Measurements from ENCODE around the gene PDCD1LG2. TPM values are rescaled to one million over a fixed set of nuclear protein-coding genes. Genes with fewer than 3 reads are reported as not detected.

Gene PDCD1LG2
- total RNA-seq, 2 experiments from 2014 or later: 0.11 to 0.17 TPM

DNA sequence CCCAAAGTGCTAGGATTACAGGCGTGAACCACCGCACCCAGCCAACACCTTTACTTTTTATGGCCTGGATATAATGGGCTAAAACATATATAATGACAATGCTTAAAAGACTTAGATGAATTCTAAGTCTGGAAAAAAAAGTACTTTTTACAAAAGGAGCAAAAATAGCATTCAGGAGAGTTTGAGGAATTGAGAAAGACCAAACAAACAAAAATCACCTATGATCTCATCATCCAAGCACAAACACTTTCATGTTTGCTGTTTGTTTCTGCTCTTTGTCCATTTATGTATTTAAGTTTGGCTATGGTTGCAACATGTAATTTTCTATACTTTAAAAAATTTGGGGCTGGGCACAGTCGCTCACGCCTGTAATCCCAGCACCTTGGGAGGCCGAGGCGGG lies 63.8 kb downstream of the PDCD1LG2 start:
- ATAC-seq (ENCODE audit: poor library complexity) (no peak), DNase-seq (no peak)
- H3K27ac Mint-ChIP-seq: no peak overlapping the region
- H3K36me3 Mint-ChIP-seq (ENCODE audit: low read depth): no peaks in the 10 kb centered on the region
- peaks cover 19% of the 10 kb centered on the region for H3K4me1 Mint-ChIP-seq (ENCODE audit: low read depth)
- Histone ChIP-seq H3K36me3 (ENCODE audit: insufficient read depth, low read length) (no peaks in the 10 kb centered on the region), H3K27ac (ENCODE audit: low read depth in 1 of 2, low read length in 2 of 2) (no peak overlapping the region), H3K4me1 (ENCODE audit: insufficient read depth, low read length) (peaks cover 10% of the 10 kb centered on the region), H3K4me3 (ENCODE audit: low read length) (no peak overlapping the region), H3K27me3 (ENCODE audit: control insufficient read depth in 1 of 2, insufficient read depth in 2 of 2, low read length in 2 of 2) (no peaks in the 10 kb centered on the region), H3K9me3 (ENCODE audit: control insufficient read depth in 1 of 2, insufficient read depth in 1 of 2, low read length in 2 of 2) (no peaks in the 10 kb centered on the region)
- ChIA-PET POLR2A (interaction anchor here (0.8 to 1.2 kb wide), 2 partner anchors 9 to 14 kb away, joined by 3 read pairs; no protein-coding TSS in a partner anchor), CTCF (no interaction called here)
- no peaks in the 10 kb centered on the region for H3K27me3 Mint-ChIP-seq
- H3K9me3 Mint-ChIP-seq: no peaks in the 10 kb centered on the region
- TF ChIP-seq, protein P1, sequence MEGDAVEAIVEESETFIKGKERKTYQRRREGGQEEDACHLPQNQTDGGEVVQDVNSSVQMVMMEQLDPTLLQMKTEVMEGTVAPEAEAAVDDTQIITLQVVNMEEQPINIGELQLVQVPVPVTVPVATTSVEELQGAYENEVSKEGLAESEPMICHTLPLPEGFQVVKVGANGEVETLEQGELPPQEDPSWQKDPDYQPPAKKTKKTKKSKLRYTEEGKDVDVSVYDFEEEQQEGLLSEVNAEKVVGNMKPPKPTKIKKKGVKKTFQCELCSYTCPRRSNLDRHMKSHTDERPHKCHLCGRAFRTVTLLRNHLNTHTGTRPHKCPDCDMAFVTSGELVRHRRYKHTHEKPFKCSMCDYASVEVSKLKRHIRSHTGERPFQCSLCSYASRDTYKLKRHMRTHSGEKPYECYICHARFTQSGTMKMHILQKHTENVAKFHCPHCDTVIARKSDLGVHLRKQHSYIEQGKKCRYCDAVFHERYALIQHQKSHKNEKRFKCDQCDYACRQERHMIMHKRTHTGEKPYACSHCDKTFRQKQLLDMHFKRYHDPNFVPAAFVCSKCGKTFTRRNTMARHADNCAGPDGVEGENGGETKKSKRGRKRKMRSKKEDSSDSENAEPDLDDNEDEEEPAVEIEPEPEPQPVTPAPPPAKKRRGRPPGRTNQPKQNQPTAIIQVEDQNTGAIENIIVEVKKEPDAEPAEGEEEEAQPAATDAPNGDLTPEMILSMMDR (IDR thresholded peaks at IDR 0.05): no peak
- no peak overlapping the region for H3K4me3 Mint-ChIP-seq
- intact Hi-C loops (cut with DNase I, micrococcal nuclease): no loop called here

DNA sequence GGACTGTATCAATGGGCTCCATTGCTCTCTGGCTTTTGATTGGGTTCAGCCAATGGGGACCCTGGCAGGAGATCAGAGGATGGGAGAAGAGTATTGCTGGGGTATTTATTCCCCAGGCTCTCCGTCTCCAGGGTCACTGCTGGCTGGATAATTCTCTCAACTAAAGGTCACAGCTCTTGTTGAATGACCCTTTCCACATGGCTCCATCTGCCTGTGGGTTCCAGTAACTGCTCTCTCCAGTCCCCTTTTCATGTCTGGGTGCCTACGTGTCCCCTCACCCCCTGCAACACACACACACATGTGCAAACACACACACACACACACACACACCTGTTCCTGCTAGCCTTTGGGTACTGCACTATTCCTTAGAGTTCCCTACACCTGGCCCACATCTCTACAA lies 64.7 kb downstream of the PDCD1LG2 start:
- CTCF ChIA-PET: no interaction called here
- no peak overlapping the region for H3K27ac ChIP-seq (ENCODE audit: low read depth in 1 of 2, low read length in 2 of 2)
- no peaks in the 10 kb centered on the region for H3K9me3 Mint-ChIP-seq
- H3K27me3 ChIP-seq (ENCODE audit: control insufficient read depth in 1 of 2, insufficient read depth in 2 of 2, low read length in 2 of 2): no peaks in the 10 kb centered on the region
- peaks cover 15% of the 10 kb centered on the region for H3K4me1 Mint-ChIP-seq (ENCODE audit: low read depth)
- H3K27ac Mint-ChIP-seq: no peak overlapping the region
- ATAC-seq (ENCODE audit: poor library complexity) (no peak), DNase-seq (no peak)
- POLR2A ChIA-PET: interaction anchor here (0.8 to 1.2 kb wide), 2 partner anchors 8 to 13 kb away, joined by 3 read pairs; no protein-coding TSS in a partner anchor
- H3K36me3 ChIP-seq (ENCODE audit: insufficient read depth, low read length): no peaks in the 10 kb centered on the region
- no peaks in the 10 kb centered on the region for H3K9me3 ChIP-seq (ENCODE audit: control insufficient read depth in 1 of 2, insufficient read depth in 1 of 2, low read length in 2 of 2)
- no peak overlapping the region for H3K4me3 Mint-ChIP-seq
- TF ChIP-seq, protein P1 (IDR thresholded peaks at IDR 0.05): no peak
- no peaks in the 10 kb centered on the region for H3K36me3 Mint-ChIP-seq (ENCODE audit: low read depth)
- intact Hi-C loops (cut with DNase I, micrococcal nuclease): no loop called here
- H3K27me3 Mint-ChIP-seq: no peaks in the 10 kb centered on the region
- H3K4me1 ChIP-seq (ENCODE audit: insufficient read depth, low read length): peaks cover 2% of the 10 kb centered on the region
- H3K4me3 ChIP-seq (ENCODE audit: low read length): no peak overlapping the region

DNA sequence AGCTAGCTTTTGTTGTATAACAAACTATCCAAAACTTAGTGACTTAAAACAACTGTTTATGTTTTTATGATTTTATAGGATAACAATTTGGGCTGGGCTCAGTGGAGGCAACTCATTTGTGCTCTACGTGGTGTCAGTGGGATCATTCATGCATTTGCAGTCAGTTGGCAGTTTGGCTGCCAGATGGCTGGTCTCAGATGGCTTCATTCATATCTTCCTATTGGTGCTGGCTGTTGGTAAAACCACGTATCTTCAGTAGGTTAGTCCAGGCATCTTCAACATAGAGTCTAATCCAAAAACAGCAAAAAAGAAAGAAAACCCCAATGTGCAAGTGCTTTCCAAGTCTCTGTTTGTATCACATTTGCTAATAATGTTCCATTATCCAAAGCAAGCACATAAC lies 66.9 kb downstream of the PDCD1LG2 start:
- Mint-ChIP-seq H3K27me3 (no peaks in the 10 kb centered on the region), H3K36me3 (ENCODE audit: low read depth) (no peaks in the 10 kb centered on the region), H3K27ac (no peak overlapping the region), H3K4me3 (no peak overlapping the region), H3K4me1 (ENCODE audit: low read depth) (peaks cover 23% of the 10 kb centered on the region), H3K9me3 (no peaks in the 10 kb centered on the region)
- POLR2A ChIA-PET: interaction anchor here (0.7 kb wide), 1 partner anchor 19 kb away, joined by 3 read pairs; no protein-coding TSS in a partner anchor
- ATAC-seq (ENCODE audit: poor library complexity): no peak
- Histone ChIP-seq H3K4me1 (ENCODE audit: insufficient read depth, low read length) (no peaks in the 10 kb centered on the region), H3K36me3 (ENCODE audit: insufficient read depth, low read length) (no peaks in the 10 kb centered on the region), H3K27me3 (ENCODE audit: control insufficient read depth in 1 of 2, insufficient read depth in 2 of 2, low read length in 2 of 2) (no peaks in the 10 kb centered on the region), H3K9me3 (ENCODE audit: control insufficient read depth in 1 of 2, insufficient read depth in 1 of 2, low read length in 2 of 2) (no peaks in the 10 kb centered on the region), H3K4me3 (ENCODE audit: low read length) (no peak overlapping the region), H3K27ac (ENCODE audit: low read depth in 1 of 2, low read length in 2 of 2) (no peak overlapping the region)
- DNase-seq: no peak
- intact Hi-C loops (cut with DNase I, micrococcal nuclease): no loop called here
- CTCF ChIA-PET: no interaction called here
- TF ChIP-seq, protein P1 (IDR thresholded peaks at IDR 0.05): no peak
